K562 (cell line): ENCODE data around the gene DISC1. TPM values are rescaled to one million over a fixed set of nuclear protein-coding genes. Genes with fewer than 3 reads are reported as not detected.

ENCODE experiments used
- ATAC-seq: fragments of 200-7000 bp; cut with Tn5 transposase; 3 replicates; pipeline ENCODE4 v1.9.1; 2020; ENCODE audit warnings: moderate library complexity
- BruUV-seq: library from RNA; stranded (reverse); fragments of 400-500 nt; replicated peaks from 2 replicates; lab custom pipeline; 2021; lab: Mats Ljungman, UMichigan
- CTCF ChIA-PET: fragments of 300-600 bp; formaldehyde crosslinking; extraction: SDS; loops from one replicate; lab custom pipeline; 2021; ENCODE audit warnings: low intra/inter-chr PET ratio; lab: Yijun Ruan, JAX
- POLR2A ChIA-PET: fragments of 300-600, 350-650 bp; sonication (Branson Sonifier 250); formaldehyde crosslinking; extraction: SDS; loops from one replicate; lab custom pipeline; 2021; ENCODE audit warnings: antibody characterized with exemption, inconsistent platforms; lab: Yijun Ruan, JAX
- DNase-seq, 4 experiments: peaks; one replicate each; pipeline versions ENCODE4 v3.0.0 to v3.0.0-alpha.2; 2011 to 2018; ENCODE audit warnings: low spot score in 3 of 4, mixed read lengths in 3 of 4; ENCODE audit errors: extremely low read depth in 1 of 4
- FAIRE-seq: peaks from 2 replicates; lab custom pipeline; 2011; peaks lifted over from hg19 to GRCh38; lab: Jason Lieb, UNC
- H2AFZ ChIP-seq: 2 replicates; pipeline ENCODE4 v1.6.0; 2011; ENCODE audit warnings: low read depth, low read length, control low read depth, inconsistent platforms
- H3K27ac ChIP-seq: fragments of 200-600 bp; 3 replicates; pipeline ENCODE4 v1.8.0; 2011; ENCODE audit warnings: low read depth, mild to moderate bottlenecking, control low read depth, inconsistent platforms, low read length, moderate library complexity, mixed read lengths; ENCODE audit errors: extremely low read depth
- H3K27me3 ChIP-seq, 2 experiments: fragments of 300-600 bp in 1 of 2; 2 replicates in 1 of 2; 3 replicates in 1 of 2; pipeline versions ENCODE4 v1.6.0 to v1.8.0; 2011; ENCODE audit warnings: inconsistent platforms in 2 of 2, low read length in 2 of 2, mild to moderate bottlenecking in 1 of 2, mixed read lengths in 1 of 2, moderate library complexity in 1 of 2; ENCODE audit not compliant: control insufficient read depth in 2 of 2, insufficient read depth in 2 of 2
- H3K36me3 ChIP-seq: fragments of 300-600 bp; 3 replicates; pipeline ENCODE4 v1.8.0; 2011; ENCODE audit warnings: mild to moderate bottlenecking, low read length, inconsistent platforms; ENCODE audit not compliant: control insufficient read depth, insufficient read depth
- H3K4me1 ChIP-seq, 2 experiments: fragments of 200-600 bp in 1 of 2; replicated peaks in 1 of 2; 2 replicates in 1 of 2; 3 replicates in 1 of 2; pipeline versions ENCODE4 v1.5.1 to v1.8.0; 2011; ENCODE audit warnings: inconsistent platforms in 2 of 2, low read length in 2 of 2, mild to moderate bottlenecking in 1 of 2, mixed read lengths in 1 of 2, moderate library complexity in 1 of 2; ENCODE audit not compliant: control insufficient read depth in 2 of 2, insufficient read depth in 2 of 2
- H3K4me2 ChIP-seq: 2 replicates; pipeline ENCODE4 v1.6.1; 2011; ENCODE audit warnings: low read length, control low read depth, inconsistent platforms, mixed read lengths; ENCODE audit not compliant: insufficient read depth
- H3K4me3 ChIP-seq: fragments of 200-600 bp; sonication (generic), shearing (Covaris generic); 2 replicates; pipeline ENCODE4 v1.5.1; 2016; ENCODE audit warnings: control low read depth, inconsistent platforms
- H3K79me2 ChIP-seq: fragments of 200-600 bp; 3 replicates; pipeline ENCODE4 v1.8.0; 2011; ENCODE audit warnings: low read length, inconsistent platforms; ENCODE audit not compliant: control insufficient read depth, insufficient read depth
- H3K9ac ChIP-seq, 2 experiments: 2 replicates each; pipeline versions ENCODE4 v1.6.0 to v1.6.1; 2011; ENCODE audit warnings: low read depth in 2 of 2, low read length in 2 of 2, control low read depth in 1 of 2, inconsistent platforms in 1 of 2, mild to moderate bottlenecking in 1 of 2, mixed read lengths in 1 of 2; ENCODE audit not compliant: insufficient read depth in 1 of 2
- H3K9me1 ChIP-seq: one replicate; pipeline ENCODE4 v1.6.0; 2011; ENCODE audit warnings: inconsistent platforms, mild to moderate bottlenecking, low read length, moderate library complexity; ENCODE audit not compliant: control insufficient read depth, insufficient read depth
- H3K9me3 ChIP-seq: replicated peaks from 2 replicates; pipeline ENCODE4 v1.5.1; 2011; ENCODE audit warnings: low read depth, low read length, inconsistent platforms; ENCODE audit not compliant: control insufficient read depth, insufficient read depth
- H4K20me1 ChIP-seq: replicated peaks from 2 replicates; pipeline ENCODE4 v1.6.1; 2011; ENCODE audit warnings: low read length, inconsistent platforms, mixed read lengths; ENCODE audit not compliant: control insufficient read depth, insufficient read depth
- BCLAF1 ChIP-seq, 2 experiments: fragments of 450-650 bp in 1 of 2; IDR thresholded peaks; 2 replicates each; pipeline ENCODE4 v1.6.1; 2011 to 2017; ENCODE audit warnings: low read depth in 2 of 2, antibody characterized with exemption in 1 of 2, borderline replicate concordance in 1 of 2, low read length in 1 of 2, mild to moderate bottlenecking in 1 of 2, mixed read lengths in 1 of 2; ENCODE audit not compliant: control insufficient read depth in 1 of 2
- BDP1 ChIP-seq: IDR thresholded peaks from 3 replicates; pipeline ENCODE4 v1.6.1; 2011; ENCODE audit not compliant: insufficient read length, insufficient read depth
- FOS ChIP-seq: IDR thresholded peaks from 3 replicates; pipeline ENCODE4 v1.6.1; 2011; ENCODE audit not compliant: insufficient read length; ENCODE audit errors: extremely low read depth
- FOXK1 ChIP-seq: sonication (generic); formaldehyde crosslinking; IDR thresholded peaks from 2 replicates; pipeline ENCODE4 v1.8.0; 2022; ENCODE audit warnings: missing genetic modification reagents, mild to moderate bottlenecking, borderline replicate concordance
- MEF2A ChIP-seq: IDR thresholded peaks from 2 replicates; pipeline ENCODE4 v1.6.1; 2011; ENCODE audit warnings: low read depth, mild to moderate bottlenecking, low read length, moderate library complexity; ENCODE audit not compliant: control insufficient read depth
- NRF1 ChIP-seq, 2 experiments: fragments of 450-650 bp; IDR thresholded peaks in 1 of 2; conservative IDR thresholded peaks in 1 of 2; 2 replicates each; pipeline ENCODE4 v1.6.1; 2014; ENCODE audit warnings: mild to moderate bottlenecking in 2 of 2
- PBX2 ChIP-seq, 2 experiments: IDR thresholded peaks in 1 of 2; conservative IDR thresholded peaks in 1 of 2; 2 replicates each; pipeline ENCODE4 v1.6.1; 2016; ENCODE audit warnings: low read depth in 2 of 2, mild to moderate bottlenecking in 1 of 2, missing compliant biosample characterization in 1 of 2, missing genetic modification characterization in 1 of 2, moderate library complexity in 1 of 2
- SPI1 ChIP-seq: IDR thresholded peaks from 2 replicates; pipeline ENCODE4 v1.6.1; 2011; ENCODE audit warnings: low read depth, low read length, control low read depth, borderline replicate concordance
- TAF7 ChIP-seq: fragments of 450-650 bp; IDR thresholded peaks from 2 replicates; pipeline ENCODE4 v1.6.1; 2016; ENCODE audit warnings: missing genetic modification characterization, missing compliant biosample characterization
- TAF9B ChIP-seq: fragments of 450-650 bp; IDR thresholded peaks from 2 replicates; pipeline ENCODE4 v1.6.1; 2018; ENCODE audit warnings: mild to moderate bottlenecking; ENCODE audit not compliant: partially characterized antibody
- WGBS: fragments of 100-300 bp; shearing (Covaris generic); methylation state at CpG from one replicate; pipeline ENCODE4 v1.1.6; 2016; ENCODE audit warnings: low coverage, mixed read lengths; ENCODE audit not compliant: insufficient coverage; ENCODE audit errors: missing lambda C conversion rate; 5-methylcytosine and 5-hydroxymethylcytosine counted together
- in situ Hi-C: fragments of 300-500 bp; cut with MboI; formaldehyde crosslinking; loops from 4 replicates; pipeline ENCODE4 v1.15.0; 2018; ENCODE audit warnings: inconsistent platforms, mixed read lengths
- intact Hi-C: fragments of 100-400 bp; cut with micrococcal nuclease; formaldehyde crosslinking; loops from 2 replicates; pipeline ENCODE4 v1.14.2; 2022
- polyA plus RNA-seq, 8 experiments: library from polyadenylated mRNA; depleted of rRNA in 4 of 8; stranded (reverse) in 5 of 8; unstranded in 3 of 8; fragments of >200 nt; fragmentation: Nextera tagmentation in 2 of 8; fragmentation: Illumina TruSeq in 1 of 8; extraction: Ambion mirVana in 2 of 8; extraction: Trizol in 1 of 8; gene quantifications; 2 replicates each; pipeline versions ENCODE4 v1.2.1 to v1.2.3, GENCODE V29; 2011 to 2014; ENCODE audit warnings: inconsistent platforms in 1 of 8, missing spikeins in 1 of 8
- total RNA-seq, 7 experiments: library from RNA; depleted of rRNA in 6 of 7; stranded (reverse); fragments of >200 nt in 6 of 7; fragmentation: Illumina TruSeq in 2 of 7; extraction: Trizol in 2 of 7; gene quantifications; 2 replicates each; pipeline versions ENCODE4 v1.2.1 to v1.2.3, GENCODE V29; 2011 to 2021; ENCODE audit warnings: low replicate concordance in 1 of 7
- TF ChIP-seq, protein P1 (sequence below): fragments of 450-650 bp; IDR thresholded peaks from 2 replicates; pipeline ENCODE4 v1.6.1; 2017; ENCODE audit warnings: antibody characterized with exemption

The DISC1 gene
- total and polyA plus RNA-seq, 9 of the 15 experiments (the other 6 are each of a cell fraction or from before 2014, with no cell fraction given), result 0.01 to 0.11 (median 0.08) TPM; not detected in 1

- no peak for TF ChIP-seq PBX2 (CRISPR knock-in tag; IDR thresholded peaks at IDR 0.05; ENCODE audit: low read depth)
- TF ChIP-seq PBX2 (tag; conservative IDR thresholded peaks at IDR 0.05; ENCODE audit: low read depth), result no peak
These were observed 406.7 kb downstream of the DISC1 start (continued) for GRCh38 chr1:232033285-232033684.

GRCh38 chr1:232034556-232034955 lies 408.0 kb downstream of the DISC1 start:
- Histone ChIP-seq H3K27ac (no peak overlapping the region), H3K4me3 (no peak overlapping the region), H3K9me1 (no peaks in the 10 kb centered on the region), H3K9me3 (no peaks in the 10 kb centered on the region; the same call in 1 of the 2 replicates), H4K20me1 (no peaks in the 10 kb centered on the region), H2AFZ (no peak overlapping the region), H3K9ac (no peak overlapping the region), H3K36me3 (no peaks in the 10 kb centered on the region), H3K79me2 (no peaks in the 10 kb centered on the region), H3K27me3 (no peaks in the 10 kb centered on the region), H3K4me1 (no peaks in the 10 kb centered on the region), H3K4me2 (no peak overlapping the region)
- intact Hi-C loops, result no loop called here
- DNase-seq (no peak), FAIRE-seq (no peak), ATAC-seq (no peak)
- ChIA-PET POLR2A (no interaction called here), CTCF (no interaction called here)
- no TSS peak for BruUV-seq
- WGBS, result 0% methylated on average over 1 of the region's 1 CpG
- in situ Hi-C loops, result no loop called here
- TF ChIP-seq SPI1 (no peak), NRF1 (conservative IDR thresholded peaks at IDR 0.05 in 1 of 2, IDR thresholded peaks at IDR 0.05 in 1 of 2) (no peak), BDP1 (no peak), TAF7 (tag) (no peak), FOXK1 (CRISPR knock-in tag) (no peak), MEF2A (no peak), TAF9B (no peak), BCLAF1 (IDR thresholded peaks at IDR 0.05; ENCODE audit: borderline replicate concordance in 1 of 2, control insufficient read depth in 1 of 2, low read depth in 2 of 2, low read length in 1 of 2) (no peak), FOS (no peak)
- TF ChIP-seq, protein P1, sequence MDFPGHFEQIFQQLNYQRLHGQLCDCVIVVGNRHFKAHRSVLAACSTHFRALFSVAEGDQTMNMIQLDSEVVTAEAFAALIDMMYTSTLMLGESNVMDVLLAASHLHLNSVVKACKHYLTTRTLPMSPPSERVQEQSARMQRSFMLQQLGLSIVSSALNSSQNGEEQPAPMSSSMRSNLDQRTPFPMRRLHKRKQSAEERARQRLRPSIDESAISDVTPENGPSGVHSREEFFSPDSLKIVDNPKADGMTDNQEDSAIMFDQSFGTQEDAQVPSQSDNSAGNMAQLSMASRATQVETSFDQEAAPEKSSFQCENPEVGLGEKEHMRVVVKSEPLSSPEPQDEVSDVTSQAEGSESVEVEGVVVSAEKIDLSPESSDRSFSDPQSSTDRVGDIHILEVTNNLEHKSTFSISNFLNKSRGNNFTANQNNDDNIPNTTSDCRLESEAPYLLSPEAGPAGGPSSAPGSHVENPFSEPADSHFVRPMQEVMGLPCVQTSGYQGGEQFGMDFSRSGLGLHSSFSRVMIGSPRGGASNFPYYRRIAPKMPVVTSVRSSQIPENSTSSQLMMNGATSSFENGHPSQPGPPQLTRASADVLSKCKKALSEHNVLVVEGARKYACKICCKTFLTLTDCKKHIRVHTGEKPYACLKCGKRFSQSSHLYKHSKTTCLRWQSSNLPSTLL, result no peak
